A549 (cell line): ENCODE measurements around the gene CYB561D1.

ENCODE experiments used
- CHD4 ChIP-seq: fragments of 200-600 bp; sonication (generic); IDR thresholded peaks from 2 replicates; pipeline ENCODE4 v1.6.1; 2016; ENCODE audit warnings: antibody characterized with exemption, mild to moderate bottlenecking, borderline replicate concordance
- EP300 ChIP-seq, 2 experiments: fragments of >200 bp; sonication (Bioruptor Twin); formaldehyde crosslinking; IDR thresholded peaks; 2 replicates in 1 of 2; 3 replicates in 1 of 2; pipeline ENCODE4 v1.6.1; 2016 to 2017
- HDAC2 ChIP-seq: fragments of 200-600 bp; sonication (generic); IDR thresholded peaks from 2 replicates; pipeline ENCODE4 v1.6.1; 2016
- NFE2L2 ChIP-seq: fragments of 150-350 bp; conservative IDR thresholded peaks from 2 replicates; pipeline ENCODE4 v1.6.1; 2014; ENCODE audit warnings: low read length
- RFX5 ChIP-seq: fragments of 450-650 bp; IDR thresholded peaks from 2 replicates; pipeline ENCODE4 v1.7.1; 2014; ENCODE audit warnings: antibody characterized with exemption, mild to moderate bottlenecking, moderate library complexity
- SREBF2 ChIP-seq: fragments of 450-650 bp; IDR thresholded peaks from 2 replicates; pipeline ENCODE4 v1.6.1; 2014; ENCODE audit warnings: mild to moderate bottlenecking, moderate library complexity
- ZC3H11A ChIP-seq: fragments of 450-650 bp; IDR thresholded peaks from 2 replicates; pipeline ENCODE4 v1.6.1; 2014; ENCODE audit warnings: antibody characterized with exemption, mild to moderate bottlenecking
- TF ChIP-seq, protein P1 (sequence below): fragments of >200 bp; sonication (Bioruptor Twin); formaldehyde crosslinking; IDR thresholded peaks from 3 replicates; pipeline ENCODE4 v1.6.1; 2016
- TF ChIP-seq, protein P2 (sequence below): fragments of >200 bp; sonication (Bioruptor Twin); formaldehyde crosslinking; IDR thresholded peaks from 3 replicates; pipeline ENCODE4 v1.5.1; 2016
- TF ChIP-seq, protein P3 (sequence below): fragments of 450-650 bp; IDR thresholded peaks from 2 replicates; pipeline ENCODE4 v1.6.1; 2014; ENCODE audit warnings: antibody characterized with exemption
- TF ChIP-seq, protein P4 (sequence below): fragments of 200-600 bp; sonication (generic); IDR thresholded peaks from 2 replicates; pipeline ENCODE4 v1.6.1; 2016; ENCODE audit warnings: antibody characterized with exemption, mild to moderate bottlenecking, moderate library complexity

DNA sequence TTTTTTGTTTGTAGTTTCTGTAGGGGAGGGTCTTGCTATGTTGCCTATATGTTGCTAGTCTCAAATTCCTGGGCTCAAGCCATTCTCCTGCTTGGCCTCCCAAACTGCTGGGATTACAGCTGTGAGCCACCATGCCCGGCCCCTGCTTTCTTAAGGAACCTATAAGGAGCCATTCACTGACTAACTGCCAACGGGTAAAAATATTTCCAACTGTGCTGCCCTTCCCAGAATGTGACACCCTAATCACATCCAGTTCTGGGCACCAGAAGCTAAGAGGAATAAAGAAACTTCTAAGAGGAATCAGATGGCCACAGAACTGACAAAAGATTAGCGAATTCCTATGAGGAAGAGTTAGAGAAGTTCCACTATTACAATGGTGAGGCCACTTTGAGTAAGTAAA is 21.1 kb upstream of the CYB561D1 start:
- TF ChIP-seq, protein P1, sequence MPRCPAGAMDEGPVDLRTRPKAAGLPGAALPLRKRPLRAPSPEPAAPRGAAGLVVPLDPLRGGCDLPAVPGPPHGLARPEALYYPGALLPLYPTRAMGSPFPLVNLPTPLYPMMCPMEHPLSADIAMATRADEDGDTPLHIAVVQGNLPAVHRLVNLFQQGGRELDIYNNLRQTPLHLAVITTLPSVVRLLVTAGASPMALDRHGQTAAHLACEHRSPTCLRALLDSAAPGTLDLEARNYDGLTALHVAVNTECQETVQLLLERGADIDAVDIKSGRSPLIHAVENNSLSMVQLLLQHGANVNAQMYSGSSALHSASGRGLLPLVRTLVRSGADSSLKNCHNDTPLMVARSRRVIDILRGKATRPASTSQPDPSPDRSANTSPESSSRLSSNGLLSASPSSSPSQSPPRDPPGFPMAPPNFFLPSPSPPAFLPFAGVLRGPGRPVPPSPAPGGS, result no peak
- TF ChIP-seq, protein P2, sequence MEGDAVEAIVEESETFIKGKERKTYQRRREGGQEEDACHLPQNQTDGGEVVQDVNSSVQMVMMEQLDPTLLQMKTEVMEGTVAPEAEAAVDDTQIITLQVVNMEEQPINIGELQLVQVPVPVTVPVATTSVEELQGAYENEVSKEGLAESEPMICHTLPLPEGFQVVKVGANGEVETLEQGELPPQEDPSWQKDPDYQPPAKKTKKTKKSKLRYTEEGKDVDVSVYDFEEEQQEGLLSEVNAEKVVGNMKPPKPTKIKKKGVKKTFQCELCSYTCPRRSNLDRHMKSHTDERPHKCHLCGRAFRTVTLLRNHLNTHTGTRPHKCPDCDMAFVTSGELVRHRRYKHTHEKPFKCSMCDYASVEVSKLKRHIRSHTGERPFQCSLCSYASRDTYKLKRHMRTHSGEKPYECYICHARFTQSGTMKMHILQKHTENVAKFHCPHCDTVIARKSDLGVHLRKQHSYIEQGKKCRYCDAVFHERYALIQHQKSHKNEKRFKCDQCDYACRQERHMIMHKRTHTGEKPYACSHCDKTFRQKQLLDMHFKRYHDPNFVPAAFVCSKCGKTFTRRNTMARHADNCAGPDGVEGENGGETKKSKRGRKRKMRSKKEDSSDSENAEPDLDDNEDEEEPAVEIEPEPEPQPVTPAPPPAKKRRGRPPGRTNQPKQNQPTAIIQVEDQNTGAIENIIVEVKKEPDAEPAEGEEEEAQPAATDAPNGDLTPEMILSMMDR, result no peak
- TF ChIP-seq CHD4, result no peak
- TF ChIP-seq NFE2L2, result no peak
- TF ChIP-seq RFX5, result no peak
- no peak for TF ChIP-seq SREBF2
- TF ChIP-seq EP300 (IDR thresholded peaks at IDR 0.05), result no peak
- TF ChIP-seq, protein P3, sequence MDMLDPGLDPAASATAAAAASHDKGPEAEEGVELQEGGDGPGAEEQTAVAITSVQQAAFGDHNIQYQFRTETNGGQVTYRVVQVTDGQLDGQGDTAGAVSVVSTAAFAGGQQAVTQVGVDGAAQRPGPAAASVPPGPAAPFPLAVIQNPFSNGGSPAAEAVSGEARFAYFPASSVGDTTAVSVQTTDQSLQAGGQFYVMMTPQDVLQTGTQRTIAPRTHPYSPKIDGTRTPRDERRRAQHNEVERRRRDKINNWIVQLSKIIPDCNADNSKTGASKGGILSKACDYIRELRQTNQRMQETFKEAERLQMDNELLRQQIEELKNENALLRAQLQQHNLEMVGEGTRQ, result no peak
- TF ChIP-seq, protein P4, sequence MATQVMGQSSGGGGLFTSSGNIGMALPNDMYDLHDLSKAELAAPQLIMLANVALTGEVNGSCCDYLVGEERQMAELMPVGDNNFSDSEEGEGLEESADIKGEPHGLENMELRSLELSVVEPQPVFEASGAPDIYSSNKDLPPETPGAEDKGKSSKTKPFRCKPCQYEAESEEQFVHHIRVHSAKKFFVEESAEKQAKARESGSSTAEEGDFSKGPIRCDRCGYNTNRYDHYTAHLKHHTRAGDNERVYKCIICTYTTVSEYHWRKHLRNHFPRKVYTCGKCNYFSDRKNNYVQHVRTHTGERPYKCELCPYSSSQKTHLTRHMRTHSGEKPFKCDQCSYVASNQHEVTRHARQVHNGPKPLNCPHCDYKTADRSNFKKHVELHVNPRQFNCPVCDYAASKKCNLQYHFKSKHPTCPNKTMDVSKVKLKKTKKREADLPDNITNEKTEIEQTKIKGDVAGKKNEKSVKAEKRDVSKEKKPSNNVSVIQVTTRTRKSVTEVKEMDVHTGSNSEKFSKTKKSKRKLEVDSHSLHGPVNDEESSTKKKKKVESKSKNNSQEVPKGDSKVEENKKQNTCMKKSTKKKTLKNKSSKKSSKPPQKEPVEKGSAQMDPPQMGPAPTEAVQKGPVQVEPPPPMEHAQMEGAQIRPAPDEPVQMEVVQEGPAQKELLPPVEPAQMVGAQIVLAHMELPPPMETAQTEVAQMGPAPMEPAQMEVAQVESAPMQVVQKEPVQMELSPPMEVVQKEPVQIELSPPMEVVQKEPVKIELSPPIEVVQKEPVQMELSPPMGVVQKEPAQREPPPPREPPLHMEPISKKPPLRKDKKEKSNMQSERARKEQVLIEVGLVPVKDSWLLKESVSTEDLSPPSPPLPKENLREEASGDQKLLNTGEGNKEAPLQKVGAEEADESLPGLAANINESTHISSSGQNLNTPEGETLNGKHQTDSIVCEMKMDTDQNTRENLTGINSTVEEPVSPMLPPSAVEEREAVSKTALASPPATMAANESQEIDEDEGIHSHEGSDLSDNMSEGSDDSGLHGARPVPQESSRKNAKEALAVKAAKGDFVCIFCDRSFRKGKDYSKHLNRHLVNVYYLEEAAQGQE, result no peak
- no peak for TF ChIP-seq HDAC2
- no peak for TF ChIP-seq ZC3H11A
